Panc1 (cell line): ENCODE measurements around the gene TNFAIP8L1. TPM values are rescaled to one million over a fixed set of nuclear protein-coding genes. Genes with fewer than 3 reads are reported as not detected.

Source experiments
- ATAC-seq: fragments of 200-7000 bp; cut with Tn5 transposase; 2 replicates; pipeline ENCODE4 v1.9.1; 2020; ENCODE audit warnings: mild to moderate bottlenecking, moderate library complexity
- BruUV-seq: library from RNA; stranded (reverse); fragments of 400-500 nt; replicated peaks from 2 replicates; lab custom pipeline; 2021; lab: Mats Ljungman, UMichigan
- CTCF ChIA-PET: fragments of 300-600 bp; sonication (Branson Sonifier 250); formaldehyde crosslinking; loops from one replicate; lab custom pipeline; 2022; ENCODE audit warnings: antibody characterized with exemption; lab: Charles Lee
- POLR2A ChIA-PET: fragments of 300-600 bp; sonication (Branson Sonifier 250); formaldehyde crosslinking; loops from one replicate; lab custom pipeline; 2022; ENCODE audit warnings: antibody characterized with exemption; lab: Charles Lee
- DNase-seq: peaks from one replicate; pipeline ENCODE4 v3.0.0-alpha.2; 2010; ENCODE audit warnings: low read depth, low spot score
- H3K27ac ChIP-seq: 2 replicates; pipeline ENCODE4 v1.5.1; 2011; ENCODE audit warnings: mild to moderate bottlenecking, low read length, inconsistent platforms
- H3K27me3 ChIP-seq: fragments of 200-500 bp; sonication (Bioruptor generic); 2 replicates; pipeline ENCODE4 v1.6.0; 2014; ENCODE audit warnings: low read length, inconsistent platforms; ENCODE audit not compliant: control insufficient read depth, insufficient read depth
- H3K36me3 ChIP-seq: fragments of 200-500 bp; sonication (Bioruptor generic); 2 replicates; pipeline ENCODE4 v1.5.1; 2014; ENCODE audit warnings: inconsistent platforms, mild to moderate bottlenecking, low read length, moderate library complexity; ENCODE audit not compliant: control insufficient read depth, insufficient read depth
- H3K4me1 ChIP-seq: 2 replicates; pipeline ENCODE4 v1.5.1; 2011; ENCODE audit warnings: inconsistent platforms, mild to moderate bottlenecking, low read length, moderate library complexity; ENCODE audit not compliant: control insufficient read depth, insufficient read depth
- H3K4me3 ChIP-seq, 2 experiments: 2 replicates each; pipeline ENCODE4 v1.5.1; 2011 to 2012; ENCODE audit warnings: low read depth in 2 of 2, low read length in 2 of 2, mild to moderate bottlenecking in 2 of 2, inconsistent platforms in 1 of 2, moderate library complexity in 1 of 2
- H3K9me3 ChIP-seq: fragments of 200-500 bp; sonication (Bioruptor generic); 2 replicates; pipeline ENCODE4 v1.5.1; 2014; ENCODE audit warnings: low read depth, mild to moderate bottlenecking, inconsistent platforms, low read length, moderate library complexity; ENCODE audit not compliant: control insufficient read depth, insufficient read depth
- CTCF ChIP-seq: fragments of 450-650 bp; IDR thresholded peaks from 2 replicates; pipeline ENCODE4 v1.5.1; 2017; ENCODE audit warnings: mild to moderate bottlenecking
- POLR2AphosphoS5 ChIP-seq: IDR thresholded peaks from 2 replicates; pipeline ENCODE4 v1.6.1; 2012; ENCODE audit warnings: mild to moderate bottlenecking, low read depth, low read length, moderate library complexity
- REST ChIP-seq, 2 experiments: IDR thresholded peaks; 2 replicates each; pipeline ENCODE4 v1.6.1; 2011 to 2012; ENCODE audit warnings: low read depth in 2 of 2, control low read depth in 1 of 2, low read length in 1 of 2, mild to moderate bottlenecking in 1 of 2, moderate library complexity in 1 of 2; ENCODE audit not compliant: insufficient read depth in 1 of 2
- SIN3A ChIP-seq: IDR thresholded peaks from 2 replicates; pipeline ENCODE4 v1.6.1; 2012; ENCODE audit warnings: low read depth, mild to moderate bottlenecking, low read length, moderate library complexity, borderline replicate concordance; ENCODE audit not compliant: insufficient read depth
- TCF7L2 ChIP-seq: IDR thresholded peaks from 2 replicates; pipeline ENCODE4 v1.6.1; 2011; ENCODE audit warnings: mild to moderate bottlenecking, low read depth, low read length, inconsistent platforms
- in situ Hi-C: cut with HindIII; loops from 2 replicates; pipeline ENCODE4 v1.10.0; 2016; ENCODE audit warnings: low sequenced_read_pairs, low pct_unique_long_range_greater_than_20kb
- intact Hi-C: fragments of 100-400 bp; cut with micrococcal nuclease; formaldehyde crosslinking; loops from one replicate; pipeline ENCODE4 v1.10.0; 2022; ENCODE audit not compliant: unreplicated experiment
- total RNA-seq: library from RNA; stranded (reverse); gene quantifications from one replicate; pipeline ENCODE4 v1.2.1, GENCODE V29; 2021; ENCODE audit not compliant: unreplicated experiment

Gene TNFAIP8L1
- total RNA-seq, 1 experiment from 2014 or later, result 4.8 TPM

- no peaks in the 10 kb centered on the region; the same call in 1 of the 2 replicates for H3K36me3 ChIP-seq
- H3K4me1 ChIP-seq, result peaks cover 7% of the 10 kb centered on the region
- no peak for TF ChIP-seq SIN3A
- TF ChIP-seq POLR2AphosphoS5, result no peak
- no peak for TF ChIP-seq CTCF
- TF ChIP-seq TCF7L2, result no peak
- TF ChIP-seq REST (IDR thresholded peaks at IDR 0.05; ENCODE audit: insufficient read depth in 1 of 2, low read depth in 2 of 2, low read length in 1 of 2), result no peak
- no peak for ATAC-seq
- H3K9me3 ChIP-seq, result no peaks in the 10 kb centered on the region
- no peak for DNase-seq
- POLR2A ChIA-PET, result interaction anchor here (0.8 kb wide), 1 partner anchor 50 kb away, joined by 3 read pairs; no protein-coding TSS in a partner anchor
- intact Hi-C loops (no loop called here), in situ Hi-C loops (no loop called here)
- no peak overlapping the region for H3K4me3 ChIP-seq
- no peaks in the 10 kb centered on the region for H3K27me3 ChIP-seq
- CTCF ChIA-PET, result no interaction called here
- H3K27ac ChIP-seq, result no peak overlapping the region
- no TSS peak for BruUV-seq
These were observed 32.0 kb downstream of the TNFAIP8L1 start for GRCh38 chr19:4671185-4671851.

- TF ChIP-seq REST (IDR thresholded peaks at IDR 0.05; ENCODE audit: insufficient read depth in 1 of 2, low read depth in 2 of 2, low read length in 1 of 2) (no peak), CTCF (no peak), POLR2AphosphoS5 (no peak), SIN3A (no peak), TCF7L2 (no peak)
- no peak for ATAC-seq
- BruUV-seq, result no TSS peak
- Histone ChIP-seq H3K36me3 (no peaks in the 10 kb centered on the region; the same call in 1 of the 2 replicates), H3K27me3 (no peaks in the 10 kb centered on the region), H3K27ac (no peak overlapping the region), H3K4me1 (peaks cover 7% of the 10 kb centered on the region), H3K9me3 (no peaks in the 10 kb centered on the region), H3K4me3 (no peak overlapping the region)
- POLR2A ChIA-PET, result no interaction called here
- no peak for DNase-seq
- in situ Hi-C loops (no loop called here), intact Hi-C loops (no loop called here)
- CTCF ChIA-PET, result no interaction called here
These were observed 33.9 kb downstream of the TNFAIP8L1 start for GRCh38 chr19:4673216-4673615.
